Measurements from ENCODE around the gene DOK4.
A peak's percentile ranks its signal among the peaks of the same experiment; 100 is the strongest.
"Not testable (repeated sequence)": the region's sequence is repeated elsewhere in the genome, so short reads cannot be mapped to it uniquely, and the experiment has no call there.

The DOK4 gene

GRCh38 chr16:57447186-57447962 is 38.9 kb downstream of the DOK4 start, which contains the start of the genes CIAPIN1 and COQ9:
TSS of gene CIAPIN1 (minus strand) at chr16:57447385. CDS start at chr16:57440928, 6,457 bp downstream.
TSS of gene COQ9 (plus strand) at chr16:57447479. CDS start at chr16:57447506, 27 bp downstream.
- ATAC-seq (peak; percentile 100), DNase-seq (peak; percentile 93)

- ATAC-seq: peak; percentile 19
- DNase-seq: peak; percentile 36
These were observed 39.6 kb downstream of the DOK4 start for GRCh38 chr16:57446531-57447185.

- no peak for DNase-seq
- no peak for ATAC-seq
These were observed 40.8 kb downstream of the DOK4 start for GRCh38 chr16:57445510-57445909.

- ATAC-seq (no peak), DNase-seq (no peak)
These were observed 41.6 kb downstream of the DOK4 start for GRCh38 chr16:57444711-57445110.

GRCh38 chr16:57440551-57440950 is 45.7 kb downstream of the DOK4 start:
- DNase-seq, ATAC-seq: not testable (repeated sequence)

- DNase-seq, ATAC-seq: not testable (repeated sequence)
These were observed 46.3 kb downstream of the DOK4 start for GRCh38 chr16:57439947-57440346.

- ATAC-seq: no peak
- no peak for DNase-seq
These were observed 50.5 kb downstream of the DOK4 start for GRCh38 chr16:57435838-57436237.

GRCh38 chr16:57434003-57434402 is 52.3 kb downstream of the DOK4 start:
- no peak for ATAC-seq
- no peak for DNase-seq

GRCh38 chr16:57432989-57433388 is 53.3 kb downstream of the DOK4 start:
- ATAC-seq (no peak), DNase-seq (no peak)

GRCh38 chr16:57432505-57432904 is 53.8 kb downstream of the DOK4 start:
- DNase-seq: no peak
- ATAC-seq: no peak

- DNase-seq: no peak
- ATAC-seq: no peak
These were observed 55.3 kb downstream of the DOK4 start for GRCh38 chr16:57430955-57431354.

- DNase-seq (no peak), ATAC-seq (no peak)
These were observed 58.5 kb downstream of the DOK4 start for GRCh38 chr16:57427824-57428223.

- no peak for ATAC-seq
These were observed 59.0 kb downstream of the DOK4 start for GRCh38 chr16:57427307-57427706.

GRCh38 chr16:57426356-57426755 is 59.9 kb downstream of the DOK4 start:
- ATAC-seq (no peak), DNase-seq (no peak)

More at GRCh38 chr16:57427307-57427706, 59.0 kb downstream of the DOK4 start:
- DNase-seq: no peak

- no peak for DNase-seq
- no peak for ATAC-seq
These were observed 61.7 kb downstream of the DOK4 start for GRCh38 chr16:57424583-57424982.

GRCh38 chr16:57423152-57423551 is 63.1 kb downstream of the DOK4 start:
- ATAC-seq: no peak
- DNase-seq: no peak

GRCh38 chr16:57422026-57422944 is 64.0 kb downstream of the DOK4 start:
- no peak for ATAC-seq
- DNase-seq: no peak
